ENCODE results near the gene PPARG. TPM values are rescaled to one million over a fixed set of nuclear protein-coding genes. Genes with fewer than 3 reads are reported as not detected.

Gene PPARG
- total and polyA plus RNA-seq, 2 experiments from 2014 or later, result 0.15 to 0.42 TPM

- H3K4me3 ChIP-seq, result no peak overlapping the region
- no peak overlapping the region for H3K4me2 ChIP-seq
- H4K20me1 ChIP-seq (replicated peaks; ENCODE audit: insufficient read depth), result no peaks in the 10 kb centered on the region
- no peak overlapping the region for H3K27ac ChIP-seq (ENCODE audit: low read depth)
- H3K27me3 Mint-ChIP-seq (ENCODE audit: insufficient read depth, low read depth, poor library complexity), result no peaks in the 10 kb centered on the region
- H2AFZ ChIP-seq, result no peak overlapping the region
- H3K27me3 ChIP-seq (ENCODE audit: insufficient read depth), result no peaks in the 10 kb centered on the region
- TF ChIP-seq CREB1 (CRISPR knock-in tag; IDR thresholded peaks at IDR 0.05; ENCODE audit: low read depth) (no peak), ZNF331 (CRISPR knock-in tag; IDR thresholded peaks at IDR 0.05; ENCODE audit: low read depth) (no peak), JUNB (IDR thresholded peaks at IDR 0.05; ENCODE audit: unreplicated experiment) (no peak), EZH2 (IDR thresholded peaks at IDR 0.05; ENCODE audit: low read depth, unreplicated experiment) (no peak)
- TF ChIP-seq, protein P1, sequence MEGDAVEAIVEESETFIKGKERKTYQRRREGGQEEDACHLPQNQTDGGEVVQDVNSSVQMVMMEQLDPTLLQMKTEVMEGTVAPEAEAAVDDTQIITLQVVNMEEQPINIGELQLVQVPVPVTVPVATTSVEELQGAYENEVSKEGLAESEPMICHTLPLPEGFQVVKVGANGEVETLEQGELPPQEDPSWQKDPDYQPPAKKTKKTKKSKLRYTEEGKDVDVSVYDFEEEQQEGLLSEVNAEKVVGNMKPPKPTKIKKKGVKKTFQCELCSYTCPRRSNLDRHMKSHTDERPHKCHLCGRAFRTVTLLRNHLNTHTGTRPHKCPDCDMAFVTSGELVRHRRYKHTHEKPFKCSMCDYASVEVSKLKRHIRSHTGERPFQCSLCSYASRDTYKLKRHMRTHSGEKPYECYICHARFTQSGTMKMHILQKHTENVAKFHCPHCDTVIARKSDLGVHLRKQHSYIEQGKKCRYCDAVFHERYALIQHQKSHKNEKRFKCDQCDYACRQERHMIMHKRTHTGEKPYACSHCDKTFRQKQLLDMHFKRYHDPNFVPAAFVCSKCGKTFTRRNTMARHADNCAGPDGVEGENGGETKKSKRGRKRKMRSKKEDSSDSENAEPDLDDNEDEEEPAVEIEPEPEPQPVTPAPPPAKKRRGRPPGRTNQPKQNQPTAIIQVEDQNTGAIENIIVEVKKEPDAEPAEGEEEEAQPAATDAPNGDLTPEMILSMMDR (conservative IDR thresholded peaks at IDR 0.05; ENCODE audit: low read depth in 2 of 2), result no peak
- TF ChIP-seq, protein P2, sequence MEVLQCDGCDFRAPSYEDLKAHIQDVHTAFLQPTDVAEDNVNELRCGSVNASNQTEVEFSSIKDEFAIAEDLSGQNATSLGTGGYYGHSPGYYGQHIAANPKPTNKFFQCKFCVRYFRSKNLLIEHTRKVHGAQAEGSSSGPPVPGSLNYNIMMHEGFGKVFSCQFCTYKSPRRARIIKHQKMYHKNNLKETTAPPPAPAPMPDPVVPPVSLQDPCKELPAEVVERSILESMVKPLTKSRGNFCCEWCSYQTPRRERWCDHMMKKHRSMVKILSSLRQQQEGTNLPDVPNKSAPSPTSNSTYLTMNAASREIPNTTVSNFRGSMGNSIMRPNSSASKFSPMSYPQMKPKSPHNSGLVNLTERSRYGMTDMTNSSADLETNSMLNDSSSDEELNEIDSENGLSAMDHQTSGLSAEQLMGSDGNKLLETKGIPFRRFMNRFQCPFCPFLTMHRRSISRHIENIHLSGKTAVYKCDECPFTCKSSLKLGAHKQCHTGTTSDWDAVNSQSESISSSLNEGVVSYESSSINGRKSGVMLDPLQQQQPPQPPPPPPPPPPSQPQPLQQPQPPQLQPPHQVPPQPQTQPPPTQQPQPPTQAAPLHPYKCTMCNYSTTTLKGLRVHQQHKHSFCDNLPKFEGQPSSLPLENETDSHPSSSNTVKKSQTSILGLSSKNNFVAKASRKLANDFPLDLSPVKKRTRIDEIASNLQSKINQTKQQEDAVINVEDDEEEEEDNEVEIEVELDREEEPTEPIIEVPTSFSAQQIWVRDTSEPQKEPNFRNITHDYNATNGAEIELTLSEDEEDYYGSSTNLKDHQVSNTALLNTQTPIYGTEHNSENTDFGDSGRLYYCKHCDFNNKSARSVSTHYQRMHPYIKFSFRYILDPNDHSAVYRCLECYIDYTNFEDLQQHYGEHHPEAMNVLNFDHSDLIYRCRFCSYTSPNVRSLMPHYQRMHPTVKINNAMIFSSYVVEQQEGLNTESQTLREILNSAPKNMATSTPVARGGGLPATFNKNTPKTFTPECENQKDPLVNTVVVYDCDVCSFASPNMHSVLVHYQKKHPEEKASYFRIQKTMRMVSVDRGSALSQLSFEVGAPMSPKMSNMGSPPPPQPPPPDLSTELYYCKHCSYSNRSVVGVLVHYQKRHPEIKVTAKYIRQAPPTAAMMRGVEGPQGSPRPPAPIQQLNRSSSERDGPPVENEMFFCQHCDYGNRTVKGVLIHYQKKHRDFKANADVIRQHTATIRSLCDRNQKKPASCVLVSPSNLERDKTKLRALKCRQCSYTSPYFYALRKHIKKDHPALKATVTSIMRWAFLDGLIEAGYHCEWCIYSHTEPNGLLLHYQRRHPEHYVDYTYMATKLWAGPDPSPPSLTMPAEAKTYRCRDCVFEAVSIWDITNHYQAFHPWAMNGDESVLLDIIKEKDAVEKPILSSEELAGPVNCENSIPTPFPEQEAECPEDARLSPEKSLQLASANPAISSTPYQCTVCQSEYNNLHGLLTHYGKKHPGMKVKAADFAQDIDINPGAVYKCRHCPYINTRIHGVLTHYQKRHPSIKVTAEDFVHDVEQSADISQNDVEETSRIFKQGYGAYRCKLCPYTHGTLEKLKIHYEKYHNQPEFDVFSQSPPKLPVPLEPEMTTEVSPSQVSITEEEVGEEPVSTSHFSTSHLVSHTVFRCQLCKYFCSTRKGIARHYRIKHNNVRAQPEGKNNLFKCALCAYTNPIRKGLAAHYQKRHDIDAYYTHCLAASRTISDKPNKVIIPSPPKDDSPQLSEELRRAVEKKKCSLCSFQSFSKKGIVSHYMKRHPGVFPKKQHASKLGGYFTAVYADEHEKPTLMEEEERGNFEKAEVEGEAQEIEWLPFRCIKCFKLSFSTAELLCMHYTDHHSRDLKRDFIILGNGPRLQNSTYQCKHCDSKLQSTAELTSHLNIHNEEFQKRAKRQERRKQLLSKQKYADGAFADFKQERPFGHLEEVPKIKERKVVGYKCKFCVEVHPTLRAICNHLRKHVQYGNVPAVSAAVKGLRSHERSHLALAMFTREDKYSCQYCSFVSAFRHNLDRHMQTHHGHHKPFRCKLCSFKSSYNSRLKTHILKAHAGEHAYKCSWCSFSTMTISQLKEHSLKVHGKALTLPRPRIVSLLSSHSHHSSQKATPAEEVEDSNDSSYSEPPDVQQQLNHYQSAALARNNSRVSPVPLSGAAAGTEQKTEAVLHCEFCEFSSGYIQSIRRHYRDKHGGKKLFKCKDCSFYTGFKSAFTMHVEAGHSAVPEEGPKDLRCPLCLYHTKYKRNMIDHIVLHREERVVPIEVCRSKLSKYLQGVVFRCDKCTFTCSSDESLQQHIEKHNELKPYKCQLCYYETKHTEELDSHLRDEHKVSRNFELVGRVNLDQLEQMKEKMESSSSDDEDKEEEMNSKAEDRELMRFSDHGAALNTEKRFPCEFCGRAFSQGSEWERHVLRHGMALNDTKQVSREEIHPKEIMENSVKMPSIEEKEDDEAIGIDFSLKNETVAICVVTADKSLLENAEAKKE (CRISPR knock-in tag; IDR thresholded peaks at IDR 0.05), result no peak
- no peak overlapping the region for H3K4me3 Mint-ChIP-seq
- no peaks in the 10 kb centered on the region for H3K9me2 ChIP-seq (ENCODE audit: insufficient read depth)
- ATAC-seq (no peak), DNase-seq (ENCODE audit: low spot score) (no peak)
- H3K36me3 Mint-ChIP-seq (ENCODE audit: low read depth), result no peaks in the 10 kb centered on the region
- H3K36me3 ChIP-seq (ENCODE audit: insufficient read depth), result no peaks in the 10 kb centered on the region
- no peaks in the 10 kb centered on the region for H3F3A ChIP-seq (replicated peaks; ENCODE audit: low read depth)
- no peaks in the 10 kb centered on the region for H3K4me1 Mint-ChIP-seq
- H3K9me3 Mint-ChIP-seq, result no peaks in the 10 kb centered on the region
- H3K79me2 ChIP-seq (replicated peaks; ENCODE audit: insufficient read depth), result no peaks in the 10 kb centered on the region
- no peaks in the 10 kb centered on the region for H3K4me1 ChIP-seq (ENCODE audit: insufficient read depth)
- H3K27ac Mint-ChIP-seq, result no peak overlapping the region
Observed at GRCh38 chr3:12343047-12343501, 54.2 kb downstream of the PPARG start.
